Activated T-cell treated with anti-CD3 and anti-CD28 coated beads for 24 hours (primary cell): ENCODE measurements around the gene PROK1.

Source experiments
- DNase-seq: peaks from one replicate; pipeline ENCODE4 v3.0.0-alpha.2; 2020; ENCODE audit warnings: low read depth

PROK1 gene

GRCh38 chr1:110488867-110489266 lies 37.9 kb downstream of the PROK1 start:
- no peak for DNase-seq

- DNase-seq: no peak
Observed at GRCh38 chr1:110489406-110489805, 38.5 kb downstream of the PROK1 start.

- no peak for DNase-seq
Observed at GRCh38 chr1:110489973-110490542, 39.1 kb downstream of the PROK1 start.

GRCh38 chr1:110490791-110491451 lies 40.0 kb downstream of the PROK1 start:
- no peak for DNase-seq

- DNase-seq: no peak
Observed at GRCh38 chr1:110492573-110492972, 41.6 kb downstream of the PROK1 start.

- DNase-seq: no peak
Observed at GRCh38 chr1:110493059-110493699, 42.2 kb downstream of the PROK1 start.

GRCh38 chr1:110494036-110494435 lies 43.1 kb downstream of the PROK1 start:
- DNase-seq: no peak

GRCh38 chr1:110494522-110495406 lies 43.8 kb downstream of the PROK1 start:
- DNase-seq: no peak

GRCh38 chr1:110495926-110496600 lies 45.1 kb downstream of the PROK1 start:
- peak; percentile 74 for DNase-seq

- no peak for DNase-seq
Observed at GRCh38 chr1:110498270-110498669, 47.3 kb downstream of the PROK1 start.

GRCh38 chr1:110501488-110502132 lies 50.7 kb downstream of the PROK1 start:
- no peak for DNase-seq

- DNase-seq: no peak
Observed at GRCh38 chr1:110502402-110503151, 51.6 kb downstream of the PROK1 start.

- DNase-seq: no peak
Observed at GRCh38 chr1:110503471-110503870, 52.5 kb downstream of the PROK1 start.

- DNase-seq: no peak
Observed at GRCh38 chr1:110504226-110504625, 53.3 kb downstream of the PROK1 start.

- no peak for DNase-seq
Observed at GRCh38 chr1:110505596-110505995, 54.6 kb downstream of the PROK1 start.

GRCh38 chr1:110506541-110506940 lies 55.6 kb downstream of the PROK1 start:
- DNase-seq: no peak
